ENCODE data around the gene TTF2. TPM values are rescaled to one million over a fixed set of nuclear protein-coding genes. Genes with fewer than 3 reads are reported as not detected.

Gene TTF2
- polyA plus RNA-seq (2012; ENCODE audit: low read depth, missing spikeins), result 26.7 TPM

DNA sequence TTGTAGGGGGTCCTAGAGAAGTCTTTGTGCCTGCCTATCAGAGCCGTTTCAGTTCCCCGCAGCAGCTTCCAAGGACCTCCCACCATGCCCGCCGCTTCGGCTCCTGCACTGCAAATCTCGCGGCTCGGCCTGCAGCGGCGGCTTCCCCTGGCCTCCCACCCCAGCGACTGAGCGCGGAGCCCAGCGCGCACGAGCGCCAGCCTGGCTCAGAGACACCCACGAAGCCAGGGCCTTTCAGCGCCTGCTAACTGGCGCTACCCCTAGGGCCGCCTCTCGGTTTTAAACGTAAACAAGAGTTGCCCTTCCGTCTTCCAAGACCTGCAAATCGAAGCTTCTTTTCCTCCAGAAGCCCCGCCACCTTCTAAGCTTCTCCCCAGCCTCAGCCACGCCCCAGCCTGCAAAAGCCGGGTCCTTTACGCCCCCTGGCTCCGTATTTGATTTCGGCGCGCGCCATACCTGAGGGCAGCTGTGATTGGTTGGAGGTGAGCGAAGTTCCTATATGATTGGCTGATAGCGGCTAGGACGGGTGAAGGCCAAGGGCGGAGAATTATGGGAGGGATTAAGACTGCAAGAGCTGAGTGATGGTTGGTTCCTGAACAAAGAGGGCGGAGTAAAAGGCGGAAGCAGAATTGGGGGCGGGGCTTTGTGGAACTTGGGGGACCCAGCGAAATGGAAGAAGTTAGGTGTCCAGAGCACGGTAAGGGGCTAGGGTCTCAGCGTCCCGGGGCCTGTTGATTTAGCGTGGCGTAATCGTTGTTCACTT, at the start of gene TTF2:
TTF2 (plus strand) TSS at position 649 of the 763 bp plus-strand sequence; CDS start at position 670, 21 bp downstream.
- TF ChIP-seq SPI1 (IDR thresholded peaks at IDR 0.05; ENCODE audit: low read depth, low read length) (no peak; the same call in 1 of the 2 replicates), POU2F2 (IDR thresholded peaks at IDR 0.05; ENCODE audit: low read depth, low read length) (peak; percentile 64; the same call in 1 of the 2 replicates), TAF1 (IDR thresholded peaks at IDR 0.05; ENCODE audit: low read depth, low read length) (peak; percentile 77), POLR2A (IDR thresholded peaks at IDR 0.05; ENCODE audit: low read depth, low read length) (peak; percentile 93), POLR2AphosphoS5 (IDR thresholded peaks at IDR 0.05; ENCODE audit: low read depth, low read length) (peak; percentile 66), PAX5 (IDR thresholded peaks at IDR 0.05; ENCODE audit: insufficient read depth, low read length, severe bottlenecking) (no peak)
- peak; percentile 84 for DNase-seq (ENCODE audit: insufficient read length, low spot score)
- peak; percentile 94 for FAIRE-seq

- no peak for TF ChIP-seq TAF1 (IDR thresholded peaks at IDR 0.05; ENCODE audit: low read depth, low read length)
- TF ChIP-seq POLR2AphosphoS5 (IDR thresholded peaks at IDR 0.05; ENCODE audit: low read depth, low read length), result no peak
- TF ChIP-seq PAX5 (IDR thresholded peaks at IDR 0.05; ENCODE audit: insufficient read depth, low read length, severe bottlenecking), result no peak
- no peak for TF ChIP-seq POU2F2 (IDR thresholded peaks at IDR 0.05; ENCODE audit: low read depth, low read length)
- no peak for TF ChIP-seq POLR2A (IDR thresholded peaks at IDR 0.05; ENCODE audit: low read depth, low read length)
- no peak for TF ChIP-seq SPI1 (IDR thresholded peaks at IDR 0.05; ENCODE audit: low read depth, low read length)
- FAIRE-seq (no peak), DNase-seq (ENCODE audit: insufficient read length, low spot score) (no peak)
These were observed 48.8 kb upstream of the TTF2 start for GRCh38 chr1:117011334-117011733.

GRCh38 chr1:117013309-117013858, 46.7 kb upstream of the TTF2 start:
- TF ChIP-seq POU2F2 (IDR thresholded peaks at IDR 0.05; ENCODE audit: low read depth, low read length) (no peak), SPI1 (IDR thresholded peaks at IDR 0.05; ENCODE audit: low read depth, low read length) (no peak), TAF1 (IDR thresholded peaks at IDR 0.05; ENCODE audit: low read depth, low read length) (no peak), PAX5 (IDR thresholded peaks at IDR 0.05; ENCODE audit: insufficient read depth, low read length, severe bottlenecking) (no peak), POLR2A (IDR thresholded peaks at IDR 0.05; ENCODE audit: low read depth, low read length) (no peak), POLR2AphosphoS5 (IDR thresholded peaks at IDR 0.05; ENCODE audit: low read depth, low read length) (no peak)
- DNase-seq (ENCODE audit: insufficient read length, low spot score) (no peak), FAIRE-seq (no peak)

- FAIRE-seq (no peak), DNase-seq (ENCODE audit: insufficient read length, low spot score) (no peak)
These were observed 45.9 kb upstream of the TTF2 start for GRCh38 chr1:117014209-117014608.

GRCh38 chr1:117015724-117016123, 44.4 kb upstream of the TTF2 start:
- FAIRE-seq, result no peak
- no peak for DNase-seq (ENCODE audit: insufficient read length, low spot score)
- no peak for TF ChIP-seq POU2F2 (IDR thresholded peaks at IDR 0.05; ENCODE audit: low read depth, low read length)
- TF ChIP-seq PAX5 (IDR thresholded peaks at IDR 0.05; ENCODE audit: insufficient read depth, low read length, severe bottlenecking), result no peak
- no peak for TF ChIP-seq POLR2AphosphoS5 (IDR thresholded peaks at IDR 0.05; ENCODE audit: low read depth, low read length)
- TF ChIP-seq TAF1 (IDR thresholded peaks at IDR 0.05; ENCODE audit: low read depth, low read length), result no peak
- TF ChIP-seq POLR2A (IDR thresholded peaks at IDR 0.05; ENCODE audit: low read depth, low read length), result no peak
- TF ChIP-seq SPI1 (IDR thresholded peaks at IDR 0.05; ENCODE audit: low read depth, low read length), result no peak

More at GRCh38 chr1:117014209-117014608, 45.9 kb upstream of the TTF2 start:
- no peak for TF ChIP-seq POLR2A (IDR thresholded peaks at IDR 0.05; ENCODE audit: low read depth, low read length)
- no peak for TF ChIP-seq POLR2AphosphoS5 (IDR thresholded peaks at IDR 0.05; ENCODE audit: low read depth, low read length)
- TF ChIP-seq SPI1 (IDR thresholded peaks at IDR 0.05; ENCODE audit: low read depth, low read length), result no peak
- no peak for TF ChIP-seq TAF1 (IDR thresholded peaks at IDR 0.05; ENCODE audit: low read depth, low read length)
- no peak for TF ChIP-seq POU2F2 (IDR thresholded peaks at IDR 0.05; ENCODE audit: low read depth, low read length)
- TF ChIP-seq PAX5 (IDR thresholded peaks at IDR 0.05; ENCODE audit: insufficient read depth, low read length, severe bottlenecking), result no peak

DNA sequence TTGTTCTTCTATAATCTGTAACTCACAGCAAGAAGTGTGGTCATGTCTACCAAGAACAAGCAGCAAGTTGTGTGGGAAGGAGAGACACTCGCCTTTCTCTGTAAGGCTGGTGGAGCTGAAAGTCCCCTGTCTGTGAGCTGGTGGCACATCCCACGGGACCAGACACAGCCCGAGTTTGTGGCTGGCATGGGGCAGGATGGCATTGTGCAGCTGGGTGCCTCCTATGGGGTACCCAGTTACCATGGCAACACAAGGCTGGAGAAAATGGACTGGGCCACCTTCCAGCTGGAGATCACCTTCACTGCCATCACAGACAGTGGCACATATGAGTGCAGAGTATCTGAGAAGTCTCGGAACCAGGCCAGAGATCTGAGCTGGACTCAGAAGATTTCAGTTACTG, 43.1 kb upstream of the TTF2 start:
- DNase-seq (ENCODE audit: insufficient read length, low spot score) (no peak), FAIRE-seq (no peak)
- no peak for TF ChIP-seq POLR2A (IDR thresholded peaks at IDR 0.05; ENCODE audit: low read depth, low read length)
- TF ChIP-seq SPI1 (IDR thresholded peaks at IDR 0.05; ENCODE audit: low read depth, low read length), result no peak
- TF ChIP-seq POLR2AphosphoS5 (IDR thresholded peaks at IDR 0.05; ENCODE audit: low read depth, low read length), result no peak
- no peak for TF ChIP-seq TAF1 (IDR thresholded peaks at IDR 0.05; ENCODE audit: low read depth, low read length)
- TF ChIP-seq POU2F2 (IDR thresholded peaks at IDR 0.05; ENCODE audit: low read depth, low read length), result no peak
- TF ChIP-seq PAX5 (IDR thresholded peaks at IDR 0.05; ENCODE audit: insufficient read depth, low read length, severe bottlenecking), result no peak

GRCh38 chr1:117017648-117018047, 42.5 kb upstream of the TTF2 start:
- DNase-seq (ENCODE audit: insufficient read length, low spot score) (no peak), FAIRE-seq (no peak)
- TF ChIP-seq TAF1 (IDR thresholded peaks at IDR 0.05; ENCODE audit: low read depth, low read length) (no peak), PAX5 (IDR thresholded peaks at IDR 0.05; ENCODE audit: insufficient read depth, low read length, severe bottlenecking) (no peak), POLR2AphosphoS5 (IDR thresholded peaks at IDR 0.05; ENCODE audit: low read depth, low read length) (no peak), POLR2A (IDR thresholded peaks at IDR 0.05; ENCODE audit: low read depth, low read length) (no peak), POU2F2 (IDR thresholded peaks at IDR 0.05; ENCODE audit: low read depth, low read length) (no peak), SPI1 (IDR thresholded peaks at IDR 0.05; ENCODE audit: low read depth, low read length) (no peak)

DNA sequence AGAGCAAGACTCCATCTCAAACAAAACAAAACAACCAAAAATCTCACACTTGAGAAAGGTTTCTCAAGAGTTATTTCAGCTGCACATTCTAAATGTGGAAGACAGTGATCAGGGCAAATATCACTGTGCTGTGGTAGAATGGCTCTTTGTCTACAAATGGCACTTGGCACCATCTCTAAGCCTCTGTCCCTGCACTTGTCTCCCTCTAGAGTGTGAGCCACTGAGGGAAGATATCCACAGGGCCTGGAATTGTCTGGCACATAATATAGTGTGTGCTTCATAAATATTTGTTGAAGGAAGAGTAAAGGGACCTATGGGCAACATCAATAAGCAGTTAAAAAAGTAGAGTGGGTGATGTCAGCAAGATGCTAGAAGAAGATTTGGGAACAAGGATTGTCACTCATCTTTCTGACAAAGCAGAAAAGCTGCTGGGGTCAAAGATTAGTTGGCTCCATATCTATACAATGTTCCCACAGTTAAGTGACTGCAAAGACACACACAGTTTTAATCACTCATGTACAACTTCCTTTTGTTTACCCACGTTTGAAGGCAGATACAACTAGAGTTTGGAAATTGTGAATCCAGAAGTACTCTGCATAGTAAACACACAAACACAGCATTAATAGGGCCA, 39.5 kb upstream of the TTF2 start:
- no peak for FAIRE-seq
- TF ChIP-seq POU2F2 (IDR thresholded peaks at IDR 0.05; ENCODE audit: low read depth, low read length) (no peak), TAF1 (IDR thresholded peaks at IDR 0.05; ENCODE audit: low read depth, low read length) (no peak), POLR2A (IDR thresholded peaks at IDR 0.05; ENCODE audit: low read depth, low read length) (no peak), PAX5 (IDR thresholded peaks at IDR 0.05; ENCODE audit: insufficient read depth, low read length, severe bottlenecking) (no peak), POLR2AphosphoS5 (IDR thresholded peaks at IDR 0.05; ENCODE audit: low read depth, low read length) (no peak), SPI1 (IDR thresholded peaks at IDR 0.05; ENCODE audit: low read depth, low read length) (no peak)
- no peak for DNase-seq (ENCODE audit: insufficient read length, low spot score)

- FAIRE-seq (no peak), DNase-seq (ENCODE audit: insufficient read length, low spot score) (no peak)
- no peak for TF ChIP-seq POU2F2 (IDR thresholded peaks at IDR 0.05; ENCODE audit: low read depth, low read length)
- TF ChIP-seq TAF1 (IDR thresholded peaks at IDR 0.05; ENCODE audit: low read depth, low read length), result no peak
- no peak for TF ChIP-seq POLR2AphosphoS5 (IDR thresholded peaks at IDR 0.05; ENCODE audit: low read depth, low read length)
- TF ChIP-seq SPI1 (IDR thresholded peaks at IDR 0.05; ENCODE audit: low read depth, low read length), result no peak
- no peak for TF ChIP-seq POLR2A (IDR thresholded peaks at IDR 0.05; ENCODE audit: low read depth, low read length)
These were observed 38.0 kb upstream of the TTF2 start for GRCh38 chr1:117022114-117022513.

Measured in GM12891 (cell line).